Sigmoid colon (tissue), 4 donors: ENCODE measurements around the gene CD84.

Experiments used
- CTCF ChIP-seq, 4 experiments: fragments of 450-650 bp in 3 of 4; fragments of 200-600 bp in 1 of 4; IDR thresholded peaks; one replicate each; pipeline ENCODE4 v1.5.1; 2016 to 2019; ENCODE audit warnings: antibody characterized with exemption in 4 of 4, mild to moderate bottlenecking in 3 of 4, moderate library complexity in 2 of 4
- EP300 ChIP-seq, 4 donors: sonication (generic); formaldehyde crosslinking; IDR thresholded peaks; one replicate each; pipeline ENCODE4 v1.6.1; 2017; ENCODE audit warnings: antibody characterized with exemption in 4 of 4
- POLR2A ChIP-seq, 2 donors: fragments of 450-650 bp; IDR thresholded peaks; one replicate each; pipeline ENCODE4 v1.6.1; 2016; ENCODE audit warnings: antibody characterized with exemption in 2 of 2, mild to moderate bottlenecking in 2 of 2, moderate library complexity in 2 of 2
- POLR2AphosphoS5 ChIP-seq, 4 donors: sonication (generic); formaldehyde crosslinking; IDR thresholded peaks; one replicate each; pipeline ENCODE4 v1.6.1; 2017; ENCODE audit warnings: antibody characterized with exemption in 4 of 4

- TF ChIP-seq POLR2A (IDR thresholded peaks at IDR 0.05) (no peak), CTCF (IDR thresholded peaks at IDR 0.05) (no peak), POLR2AphosphoS5 (IDR thresholded peaks at IDR 0.05) (no peak), EP300 (IDR thresholded peaks at IDR 0.05) (no peak)
Observed at GRCh38 chr1:160578175-160578524, 1.1 kb downstream of the CD84 start.
